ENCODE measurements around the gene ITGA3. TPM values are rescaled to one million over a fixed set of nuclear protein-coding genes. Genes with fewer than 3 reads are reported as not detected.
A peak's percentile ranks its signal among the peaks of the same experiment; 100 is the strongest.

The ITGA3 gene
- total RNA-seq, 1 donor from 2014 or later: 9.8 TPM

DNA sequence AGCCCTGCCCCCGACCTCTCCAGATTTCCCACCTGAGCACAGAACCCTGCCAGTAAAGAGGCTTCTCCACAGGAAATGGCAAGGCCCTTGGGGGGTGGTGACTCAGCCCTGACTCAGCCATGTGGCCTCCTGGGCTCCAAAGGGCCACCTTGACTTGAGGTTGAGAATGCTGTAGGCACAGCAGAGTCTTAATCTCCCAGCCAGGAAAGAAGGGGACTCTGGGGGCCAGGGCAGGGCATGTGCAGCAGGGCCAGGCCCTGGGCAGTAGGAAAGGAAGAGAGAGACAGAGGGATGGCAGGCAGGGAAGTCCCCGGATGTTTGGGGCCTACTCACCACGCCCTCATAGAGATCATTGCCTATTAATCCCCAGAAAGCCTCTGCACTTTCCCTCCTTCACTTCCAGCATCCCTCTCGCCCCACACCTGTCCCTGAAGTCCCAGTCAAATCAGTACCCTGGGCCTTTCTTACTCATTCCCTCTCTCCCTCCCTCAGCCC is 4.8 kb upstream of the ITGA3 start:
- Mint-ChIP-seq H3K27me3 (peaks cover 33% of the 10 kb centered on the region), H3K36me3 (ENCODE audit: low read depth) (no peaks in the 10 kb centered on the region), H3K4me3 (no peak overlapping the region), H3K27ac (no peak overlapping the region), H3K4me1 (peaks cover 15% of the 10 kb centered on the region), H3K9me3 (no peaks in the 10 kb centered on the region)
- ATAC-seq (ENCODE audit: low read depth) (peak; percentile 66), DNase-seq (no peak)
- ChIA-PET CTCF (no interaction called here), POLR2A (no interaction called here)
- intact Hi-C loops (cut with micrococcal nuclease): no loop called here
- TF ChIP-seq, protein P1, sequence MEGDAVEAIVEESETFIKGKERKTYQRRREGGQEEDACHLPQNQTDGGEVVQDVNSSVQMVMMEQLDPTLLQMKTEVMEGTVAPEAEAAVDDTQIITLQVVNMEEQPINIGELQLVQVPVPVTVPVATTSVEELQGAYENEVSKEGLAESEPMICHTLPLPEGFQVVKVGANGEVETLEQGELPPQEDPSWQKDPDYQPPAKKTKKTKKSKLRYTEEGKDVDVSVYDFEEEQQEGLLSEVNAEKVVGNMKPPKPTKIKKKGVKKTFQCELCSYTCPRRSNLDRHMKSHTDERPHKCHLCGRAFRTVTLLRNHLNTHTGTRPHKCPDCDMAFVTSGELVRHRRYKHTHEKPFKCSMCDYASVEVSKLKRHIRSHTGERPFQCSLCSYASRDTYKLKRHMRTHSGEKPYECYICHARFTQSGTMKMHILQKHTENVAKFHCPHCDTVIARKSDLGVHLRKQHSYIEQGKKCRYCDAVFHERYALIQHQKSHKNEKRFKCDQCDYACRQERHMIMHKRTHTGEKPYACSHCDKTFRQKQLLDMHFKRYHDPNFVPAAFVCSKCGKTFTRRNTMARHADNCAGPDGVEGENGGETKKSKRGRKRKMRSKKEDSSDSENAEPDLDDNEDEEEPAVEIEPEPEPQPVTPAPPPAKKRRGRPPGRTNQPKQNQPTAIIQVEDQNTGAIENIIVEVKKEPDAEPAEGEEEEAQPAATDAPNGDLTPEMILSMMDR (IDR thresholded peaks at IDR 0.05): no peak

DNA sequence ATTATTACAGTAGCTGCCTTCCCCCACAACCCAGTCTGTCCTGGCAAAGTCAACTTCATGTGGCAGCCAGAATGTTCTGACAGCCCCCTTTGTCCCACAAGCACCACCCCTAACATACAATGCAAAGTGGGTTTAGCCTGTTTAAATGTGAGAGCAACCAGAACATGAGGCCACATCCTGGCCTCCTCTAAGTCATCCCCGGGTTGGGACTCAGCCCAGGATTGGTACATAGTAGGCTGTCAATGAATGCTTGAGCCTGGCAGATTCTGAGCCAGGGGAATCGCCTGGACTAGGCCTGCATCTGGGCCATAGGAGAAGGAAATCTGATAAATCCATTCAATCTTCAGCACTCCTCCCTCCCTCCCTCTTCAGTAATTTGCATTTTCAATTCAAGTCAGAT is 4.3 kb upstream of the ITGA3 start:
- no peak overlapping the region for H3K4me3 Mint-ChIP-seq

DNA sequence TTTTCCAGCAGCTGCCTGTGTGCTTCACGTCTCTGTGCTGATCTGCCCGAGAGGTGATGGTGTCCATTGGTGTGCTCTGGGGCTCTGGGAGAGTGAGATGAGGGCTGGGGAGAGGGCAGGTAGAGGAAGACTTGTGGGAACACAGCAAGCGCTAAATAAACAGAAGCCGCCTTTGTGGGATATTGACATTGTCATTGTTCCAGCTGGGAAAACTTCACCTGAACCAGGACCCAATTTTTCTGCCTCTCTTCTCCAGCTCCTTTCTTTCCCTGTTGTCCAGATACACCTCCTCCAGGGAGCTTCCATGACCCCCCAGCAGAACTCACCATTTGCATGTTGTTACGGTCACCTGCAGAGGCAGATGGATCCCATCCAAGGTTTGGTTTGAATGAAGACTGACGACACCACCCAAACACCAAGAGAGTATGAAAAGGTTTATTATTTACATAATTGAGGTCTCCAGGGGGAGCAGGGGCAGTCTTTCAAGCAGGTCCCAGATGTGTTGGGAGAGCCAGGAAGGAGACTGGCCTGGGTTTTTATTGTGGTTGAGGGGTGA is 3.6 kb upstream of the ITGA3 start:
- ATAC-seq (ENCODE audit: low read depth): no peak
- Mint-ChIP-seq H3K36me3 (ENCODE audit: low read depth) (no peaks in the 10 kb centered on the region), H3K9me3 (no peaks in the 10 kb centered on the region), H3K27ac (no peak overlapping the region), H3K4me3 (no peak overlapping the region), H3K4me1 (peaks cover 24% of the 10 kb centered on the region), H3K27me3 (peaks cover 23% of the 10 kb centered on the region)
- DNase-seq: no peak
- intact Hi-C loops (cut with micrococcal nuclease): no loop called here
- TF ChIP-seq, protein P1 (IDR thresholded peaks at IDR 0.05): no peak
- CTCF ChIA-PET: no interaction called here
- POLR2A ChIA-PET: no interaction called here

More for the DNA sequence above, 4.3 kb upstream of the ITGA3 start:
- DNase-seq (no peak), ATAC-seq (ENCODE audit: low read depth) (no peak)
- Mint-ChIP-seq H3K27ac (no peak overlapping the region), H3K4me1 (peaks cover 17% of the 10 kb centered on the region), H3K27me3 (peaks cover 29% of the 10 kb centered on the region), H3K36me3 (ENCODE audit: low read depth) (no peaks in the 10 kb centered on the region), H3K9me3 (no peaks in the 10 kb centered on the region)
- CTCF ChIA-PET: no interaction called here
- POLR2A ChIA-PET: no interaction called here
- intact Hi-C loops (cut with micrococcal nuclease): no loop called here
- TF ChIP-seq, protein P1 (IDR thresholded peaks at IDR 0.05): no peak

DNA sequence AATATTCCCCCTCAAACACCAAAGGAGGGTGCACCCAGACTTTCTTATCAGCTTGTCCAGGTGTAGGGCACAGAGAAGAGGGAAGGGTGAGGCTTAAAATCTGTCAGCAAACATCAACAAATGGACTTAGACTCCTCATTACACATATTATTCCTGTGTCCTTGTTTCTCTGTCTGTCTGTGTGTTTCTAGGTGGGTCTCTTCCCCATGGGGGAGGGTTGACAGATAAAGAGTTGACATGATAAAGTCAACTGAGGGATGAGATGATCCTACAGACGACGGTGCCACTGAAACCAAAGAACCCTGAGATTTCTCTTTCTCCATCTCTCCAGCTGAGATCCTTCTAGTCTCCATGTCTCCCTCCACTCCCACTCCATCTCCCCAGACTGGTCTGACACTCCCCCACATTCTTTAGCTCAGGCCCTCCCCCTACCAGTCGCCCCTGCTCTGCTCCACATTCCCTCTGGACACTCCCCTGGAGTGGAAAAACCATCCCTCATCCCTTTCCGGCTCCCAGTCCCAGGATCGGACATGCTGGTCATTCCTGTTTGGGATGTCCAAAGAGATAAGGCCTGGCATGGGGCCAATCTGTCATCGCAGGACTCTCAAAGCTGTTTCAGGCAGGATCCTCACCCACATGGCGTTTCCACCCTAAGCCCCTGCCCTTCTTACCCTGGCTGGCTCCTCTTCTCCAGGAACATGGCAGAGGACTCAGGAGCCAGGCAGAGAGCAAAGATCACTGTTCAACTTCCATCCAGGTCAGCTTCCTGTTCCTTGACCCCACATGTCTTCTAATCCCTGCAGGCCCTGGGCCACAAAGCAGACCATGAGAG is 2.9 kb upstream of the ITGA3 start:
- ChIA-PET POLR2A (interaction anchor here (0.5 kb wide), 1 partner anchor 94 kb away, joined by 9 read pairs; no protein-coding TSS in a partner anchor), CTCF (no interaction called here)
- ATAC-seq (ENCODE audit: low read depth) (no peak), DNase-seq (no peak)
- Mint-ChIP-seq H3K9me3 (no peaks in the 10 kb centered on the region), H3K4me3 (no peak overlapping the region), H3K4me1 (peaks cover 28% of the 10 kb centered on the region), H3K27me3 (peaks cover 24% of the 10 kb centered on the region), H3K27ac (no peak overlapping the region), H3K36me3 (ENCODE audit: low read depth) (no peaks in the 10 kb centered on the region)
- TF ChIP-seq, protein P1 (IDR thresholded peaks at IDR 0.05): no peak
- intact Hi-C loops (cut with micrococcal nuclease): no loop called here

DNA sequence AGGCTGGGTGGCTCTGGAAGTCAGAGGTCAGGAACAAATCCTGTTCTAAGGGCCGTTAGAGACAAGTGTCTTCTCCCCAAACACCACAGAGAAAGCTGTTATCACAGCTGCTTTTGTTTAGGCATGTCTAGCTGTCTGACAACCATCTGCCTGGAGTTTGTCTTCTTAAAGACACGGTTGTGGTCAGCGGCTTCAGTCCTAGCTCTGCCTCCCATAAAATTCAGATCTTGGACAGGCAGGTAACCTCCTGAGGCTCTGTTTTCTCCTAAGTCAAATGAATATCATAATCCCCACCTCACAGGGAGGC is 2.3 kb upstream of the ITGA3 start:
- Mint-ChIP-seq H3K4me3 (no peak overlapping the region), H3K27ac (no peak overlapping the region), H3K27me3 (peaks cover 27% of the 10 kb centered on the region), H3K36me3 (ENCODE audit: low read depth) (no peaks in the 10 kb centered on the region), H3K4me1 (peaks cover 29% of the 10 kb centered on the region), H3K9me3 (no peaks in the 10 kb centered on the region)
- CTCF ChIA-PET: no interaction called here
- intact Hi-C loops (cut with micrococcal nuclease): no loop called here
- TF ChIP-seq, protein P1 (IDR thresholded peaks at IDR 0.05): no peak
- no peak for DNase-seq
- no peak for ATAC-seq (ENCODE audit: low read depth)
- POLR2A ChIA-PET: interaction anchor here (0.5 kb wide), 1 partner anchor 94 kb away, joined by 9 read pairs; no protein-coding TSS in a partner anchor

Data from activated B cell treated with CpG ODN at 0.5 μM for 24 hours (primary cell).